ENCODE results near the gene U2SURP.

U2SURP gene

GRCh38 chr3:143001369-143002082 lies at the start of gene U2SURP:
Gene U2SURP, plus strand, starts transcription at chr3:143001570. Its CDS starts 59 bp downstream, at chr3:143001629.
- TF ChIP-seq CTCF (IDR thresholded peaks at IDR 0.05; ENCODE audit: low read depth, low read length): no peak
- peak; percentile 95 for DNase-seq (ENCODE audit: extremely low read depth, low read depth)

- TF ChIP-seq CTCF (IDR thresholded peaks at IDR 0.05; ENCODE audit: low read depth, low read length): no peak
- no peak for DNase-seq (ENCODE audit: extremely low read depth, low read depth)
These were observed 49.6 kb upstream of the U2SURP start for GRCh38 chr3:142951794-142952193.

- no peak for DNase-seq (ENCODE audit: extremely low read depth, low read depth)
- TF ChIP-seq CTCF (IDR thresholded peaks at IDR 0.05; ENCODE audit: low read depth, low read length): no peak
These were observed 48.8 kb upstream of the U2SURP start for GRCh38 chr3:142952272-142953193.

GRCh38 chr3:142953443-142953842 lies 47.9 kb upstream of the U2SURP start:
- no peak for DNase-seq (ENCODE audit: extremely low read depth, low read depth)
- TF ChIP-seq CTCF (IDR thresholded peaks at IDR 0.05; ENCODE audit: low read depth, low read length): no peak

- no peak for DNase-seq (ENCODE audit: extremely low read depth, low read depth)
- no peak for TF ChIP-seq CTCF (IDR thresholded peaks at IDR 0.05; ENCODE audit: low read depth, low read length)
These were observed 42.7 kb upstream of the U2SURP start for GRCh38 chr3:142958707-142959106.

GRCh38 chr3:142960322-142960850 lies 41.0 kb upstream of the U2SURP start:
- no peak for DNase-seq (ENCODE audit: extremely low read depth, low read depth)
- no peak for TF ChIP-seq CTCF (IDR thresholded peaks at IDR 0.05; ENCODE audit: low read depth, low read length)

- no peak for DNase-seq (ENCODE audit: extremely low read depth, low read depth)
- TF ChIP-seq CTCF (IDR thresholded peaks at IDR 0.05; ENCODE audit: low read depth, low read length): no peak
These were observed 39.8 kb upstream of the U2SURP start for GRCh38 chr3:142961539-142961938.

Data from AG09319 (cell line).